ENCODE results near the gene TRMT44.

GRCh38 chr4:8506006-8506372, 65.4 kb downstream of the TRMT44 start:
- TF ChIP-seq CTCF (IDR thresholded peaks at IDR 0.05) = no peak
- no peak for TF ChIP-seq POLR2A (IDR thresholded peaks at IDR 0.05)
- TF ChIP-seq EP300 (IDR thresholded peaks at IDR 0.05) = no peak
